Thymus (tissue), 14 donors: Measurements from ENCODE around the gene EEIG1. TPM values are rescaled to one million over a fixed set of nuclear protein-coding genes. Genes with fewer than 3 reads are reported as not detected.
"Not testable (repeated sequence)": the region's sequence is repeated elsewhere in the genome, so short reads cannot be mapped to it uniquely, and the experiment has no call there.

Experiments
- DNase-seq, 9 donors: peaks; one replicate each; pipeline ENCODE4 v3.0.0-alpha.2; 2013; ENCODE audit warnings: low spot score in 9 of 9, low read depth in 6 of 9, missing footprints in 1 of 9
- H3K27ac ChIP-seq, 2 donors: one replicate each; pipeline ENCODE4 v1.5.1; 2013; ENCODE audit warnings: control low read depth in 1 of 2, low read depth in 1 of 2, low read length in 1 of 2, mild to moderate bottlenecking in 1 of 2, moderate library complexity in 1 of 2
- H3K27me3 ChIP-seq, 2 donors: one replicate each; pipeline ENCODE4 v1.5.1; 2013; ENCODE audit warnings: low read length in 1 of 2; ENCODE audit not compliant: control insufficient read depth in 2 of 2, insufficient read depth in 1 of 2
- H3K36me3 ChIP-seq, 2 donors: one replicate each; pipeline ENCODE4 v1.5.1; 2013; ENCODE audit warnings: low read length in 1 of 2, mild to moderate bottlenecking in 1 of 2, moderate library complexity in 1 of 2; ENCODE audit not compliant: control insufficient read depth in 2 of 2, insufficient read depth in 2 of 2
- H3K4me1 ChIP-seq, 2 donors: one replicate each; pipeline ENCODE4 v1.5.1; 2013; ENCODE audit warnings: low read length in 2 of 2; ENCODE audit not compliant: control insufficient read depth in 2 of 2, insufficient read depth in 2 of 2
- H3K4me3 ChIP-seq, 2 donors: one replicate each; pipeline ENCODE4 v1.5.1; 2013; ENCODE audit warnings: low read length in 2 of 2, control low read depth in 1 of 2, mild to moderate bottlenecking in 1 of 2
- H3K9me3 ChIP-seq, 2 donors: one replicate each; pipeline ENCODE4 v1.5.1; 2013; ENCODE audit warnings: low read length in 1 of 2, mild to moderate bottlenecking in 1 of 2; ENCODE audit not compliant: control insufficient read depth in 2 of 2, insufficient read depth in 1 of 2
- WGBS: extraction: QIAGEN DNeasy Blood & Tissue Kit; methylation state at CpG from one replicate; pipeline ENCODE4 v1.1.7; 2013; 5-methylcytosine and 5-hydroxymethylcytosine counted together
- long read RNA-seq, 10 donors: transcript quantifications; one replicate each; lab custom pipeline, GENCODE V29; 2026
- polyA plus RNA-seq: library from polyadenylated mRNA; stranded (reverse); fragments of 200-250 nt; gene quantifications from one replicate; pipeline ENCODE4 v1.2.3, GENCODE V29; 2013
- total RNA-seq: library from RNA; stranded (reverse); fragments of 120-200 nt; gene quantifications from one replicate; pipeline ENCODE4 v1.2.4, GENCODE V29; 2013
- donor health status: healthy.

EEIG1 gene
- 12.9 TPM for total RNA-seq
- polyA plus RNA-seq: 51.4 TPM
- long read RNA-seq, donor 1, full-length matches to known transcripts: 1 of 1 reads
- long read RNA-seq, donor 1, partial matches to known transcripts: 0 of 1 reads
- long read RNA-seq, donor 1, other reads (novel, unspliced or antisense): 0 of 1 reads
- long read RNA-seq, donor 2: 0 reads
- long read RNA-seq, donor 3, full-length matches to known transcripts: 11 of 11 reads
- long read RNA-seq, donor 3, partial matches to known transcripts: 0 of 11 reads
- long read RNA-seq, donor 3, other reads (novel, unspliced or antisense): 0 of 11 reads
- long read RNA-seq, donor 4, full-length matches to known transcripts: 8 of 13 reads
- long read RNA-seq, donor 4, partial matches to known transcripts: 5 of 13 reads
- long read RNA-seq, donor 4, other reads (novel, unspliced or antisense): 0 of 13 reads
- long read RNA-seq, donor 5, full-length matches to known transcripts: 14 of 24 reads
- long read RNA-seq, donor 5, partial matches to known transcripts: 10 of 24 reads
- long read RNA-seq, donor 5, other reads (novel, unspliced or antisense): 0 of 24 reads
- long read RNA-seq, donor 6, full-length matches to known transcripts: 16 of 16 reads
- long read RNA-seq, donor 6, partial matches to known transcripts: 0 of 16 reads
- long read RNA-seq, donor 6, other reads (novel, unspliced or antisense): 0 of 16 reads
- long read RNA-seq, donor 7, full-length matches to known transcripts: 10 of 10 reads
- long read RNA-seq, donor 7, partial matches to known transcripts: 0 of 10 reads
- long read RNA-seq, donor 7, other reads (novel, unspliced or antisense): 0 of 10 reads
- long read RNA-seq, donor 8, full-length matches to known transcripts: 6 of 6 reads
- long read RNA-seq, donor 8, partial matches to known transcripts: 0 of 6 reads
- long read RNA-seq, donor 8, other reads (novel, unspliced or antisense): 0 of 6 reads
- long read RNA-seq, donor 9, full-length matches to known transcripts: 3 of 3 reads
- long read RNA-seq, donor 9, partial matches to known transcripts: 0 of 3 reads
- long read RNA-seq, donor 9, other reads (novel, unspliced or antisense): 0 of 3 reads
- long read RNA-seq, donor 10, full-length matches to known transcripts: 12 of 46 reads
- long read RNA-seq, donor 10, partial matches to known transcripts: 34 of 46 reads
- long read RNA-seq, donor 10, other reads (novel, unspliced or antisense): 0 of 46 reads

- WGBS: 2% methylated on average over 93 of the region's 93 CpGs
- peaks cover 38 to 70% of the 10 kb centered on the region in 2 donors for H3K4me1 ChIP-seq
- H3K4me3 ChIP-seq: peak within 1 kb of the TSS; percentile 90 to 99
- no peaks in the 10 kb centered on the region for H3K27me3 ChIP-seq
- peak; percentile 80 to 98 (median 96) for DNase-seq
- peaks cover 0 to 25% of the 10 kb centered on the region in 2 donors for H3K36me3 ChIP-seq
- peaks cover 1 to 15% of the 10 kb centered on the region in 2 donors for H3K9me3 ChIP-seq
- H3K27ac ChIP-seq: peak within 1 kb of the TSS; percentile 90 to 99
Observed at GRCh38 chr9:127980706-127981558, at the start of gene EEIG1. Gene EEIG1 (minus strand): TSS chr9:127980989. CDS start chr9:127980137, 852 bp downstream.

DNA sequence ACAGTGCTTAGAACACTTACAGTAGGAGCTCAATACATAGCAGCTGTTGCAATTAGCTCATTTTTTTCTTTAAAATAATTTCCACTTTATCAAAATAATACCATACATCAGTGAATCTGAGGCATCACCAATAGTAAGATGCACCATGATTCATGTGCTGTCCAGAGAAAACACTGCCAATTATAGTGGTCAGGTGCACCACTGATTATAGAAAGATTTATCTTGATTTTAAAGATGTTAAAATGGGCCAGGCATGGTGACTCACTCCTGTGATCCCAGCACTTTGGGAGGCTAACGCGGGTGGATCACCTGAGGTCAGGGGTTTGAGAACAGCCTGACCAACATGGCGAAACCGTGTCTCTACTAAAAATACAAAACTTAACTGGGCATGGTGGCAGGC is 46.9 kb upstream of the EEIG1 start:
- H3K27me3 ChIP-seq: no peaks in the 10 kb centered on the region
- peak overlapping the region; percentile 96 to 98 for H3K27ac ChIP-seq
- H3K4me3 ChIP-seq: no peak overlapping the region
- H3K36me3 ChIP-seq: no peaks in the 10 kb centered on the region
- 98% methylated on average over 4 of the region's 4 CpGs for WGBS
- H3K9me3 ChIP-seq: no peaks in the 10 kb centered on the region
- peaks cover 52 to 97% of the 10 kb centered on the region in 2 donors for H3K4me1 ChIP-seq
- no peak for DNase-seq

- H3K9me3 ChIP-seq: no peaks in the 10 kb centered on the region
- no peaks in the 10 kb centered on the region for H3K36me3 ChIP-seq
- H3K4me3 ChIP-seq: no peak overlapping the region
- peaks cover 57 to 97% of the 10 kb centered on the region in 2 donors for H3K4me1 ChIP-seq
- WGBS: 64% methylated on average over 11 of the region's 11 CpGs
- peak in 2 of 9 donors; percentile 43 to 76 for DNase-seq
- H3K27me3 ChIP-seq: no peaks in the 10 kb centered on the region
- H3K27ac ChIP-seq: peak overlapping the region; percentile 96 to 98
Observed at GRCh38 chr9:128026773-128027541, 46.2 kb upstream of the EEIG1 start.

- Histone ChIP-seq H3K4me1 (peaks cover 56 to 97% of the 10 kb centered on the region in 2 donors), H3K27me3 (no peaks in the 10 kb centered on the region), H3K27ac (peak overlapping the region; percentile 96 to 98), H3K4me3 (peak overlapping the region; percentile 0 to 6), H3K9me3 (no peaks in the 10 kb centered on the region), H3K36me3 (no peaks in the 10 kb centered on the region)
- 13% methylated on average over 12 of the region's 12 CpGs for WGBS
- DNase-seq: peak; percentile 80 to 97 (median 90)
Observed at GRCh38 chr9:128026255-128026772, 45.5 kb upstream of the EEIG1 start.

DNA sequence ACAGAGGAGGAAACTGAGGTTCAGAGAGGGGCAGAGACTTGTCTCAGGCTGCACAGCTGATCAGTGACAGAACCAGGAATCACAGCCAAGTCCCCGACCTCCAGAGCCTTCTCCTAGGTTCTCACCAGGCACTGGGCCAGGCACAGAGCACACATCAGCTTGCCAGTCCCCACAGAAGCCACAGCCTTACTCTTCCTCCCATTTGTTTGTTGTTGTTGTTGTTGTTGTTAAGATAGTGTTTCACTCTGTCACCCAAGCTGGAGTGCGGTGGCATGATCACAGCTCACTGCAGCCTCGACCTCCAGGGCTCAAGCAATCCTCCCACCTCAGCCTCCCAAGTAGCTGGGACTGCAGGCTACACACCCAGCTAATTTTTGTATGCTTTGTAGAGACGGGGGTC is 44.9 kb upstream of the EEIG1 start:
- H3K4me1 ChIP-seq: peaks cover 50 to 97% of the 10 kb centered on the region in 2 donors
- 79% methylated on average over 4 of the region's 4 CpGs for WGBS
- no peaks in the 10 kb centered on the region for H3K36me3 ChIP-seq
- H3K27ac ChIP-seq: peak overlapping the region; percentile 96 to 98
- H3K4me3 ChIP-seq: peak overlapping the region; percentile 0 to 6
- DNase-seq: peak in 1 of 9 donors; percentile 42
- no peaks in the 10 kb centered on the region for H3K27me3 ChIP-seq
- H3K9me3 ChIP-seq: no peaks in the 10 kb centered on the region

DNA sequence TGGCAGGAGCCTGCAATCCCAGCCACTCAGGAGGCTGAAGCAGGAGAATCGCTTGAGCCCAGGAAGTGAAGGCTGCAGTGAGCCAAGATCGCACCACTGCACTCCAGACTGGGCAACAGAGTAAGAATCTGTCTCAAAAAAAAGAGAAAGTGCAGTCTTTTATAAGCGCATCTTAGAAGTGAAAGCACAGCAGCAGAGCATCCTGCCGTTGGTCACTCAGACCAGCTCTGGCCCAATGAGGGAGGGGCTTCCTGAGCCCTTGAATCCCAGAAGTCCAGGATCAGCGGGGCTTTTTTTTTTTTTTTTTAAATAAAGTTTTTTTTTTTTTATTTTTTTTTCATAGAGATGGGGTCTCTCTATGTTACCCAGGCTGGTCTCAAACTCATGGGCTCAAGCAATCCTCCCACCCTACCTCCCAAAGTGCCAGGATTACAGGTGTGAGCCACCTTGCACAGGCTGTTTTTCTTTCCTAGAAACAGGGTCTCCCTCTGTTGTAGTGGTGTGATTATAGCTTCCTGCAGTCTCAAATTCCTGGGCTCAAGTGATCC is 44.0 kb upstream of the EEIG1 start:
- peak overlapping the region; percentile 96 to 98 for H3K27ac ChIP-seq
- no peaks in the 10 kb centered on the region for H3K9me3 ChIP-seq
- peak in 1 of 9 donors; percentile 47 for DNase-seq
- H3K36me3 ChIP-seq: no peaks in the 10 kb centered on the region
- H3K4me1 ChIP-seq: peaks cover 46 to 94% of the 10 kb centered on the region in 2 donors
- no peak overlapping the region for H3K4me3 ChIP-seq
- H3K27me3 ChIP-seq: no peaks in the 10 kb centered on the region
- 83% methylated on average over 5 of the region's 5 CpGs for WGBS

DNA sequence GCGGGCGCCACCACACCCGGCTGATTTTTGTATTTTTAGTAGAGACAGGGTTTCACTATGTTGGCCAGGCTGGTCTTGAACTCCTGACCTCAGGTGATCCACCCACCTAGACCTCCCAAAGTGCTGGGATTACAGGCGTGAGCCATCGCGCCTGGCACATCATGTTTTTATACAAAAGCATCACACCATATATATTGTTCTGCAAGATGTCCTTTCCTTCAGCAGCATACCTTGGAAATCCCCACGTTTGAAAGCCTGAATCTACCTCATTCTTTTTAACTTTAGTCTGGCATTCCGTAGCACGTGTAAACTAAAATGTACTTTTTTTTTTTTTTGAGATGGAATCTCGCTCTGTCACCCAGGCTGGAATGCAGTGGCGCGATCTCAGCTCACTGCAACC is 42.9 kb upstream of the EEIG1 start:
- H3K9me3 ChIP-seq, H3K27ac ChIP-seq, H3K27me3 ChIP-seq, H3K4me3 ChIP-seq, DNase-seq, H3K36me3 ChIP-seq: not testable (repeated sequence)
- H3K4me1 ChIP-seq: peaks cover 40 to 88% of the 10 kb centered on the region in 2 donors
- WGBS: 85% methylated on average over 12 of the region's 12 CpGs
